Epithelial cell of proximal tubule (primary cell): ENCODE results near the gene SUSD3. TPM values are rescaled to one million over a fixed set of nuclear protein-coding genes. Genes with fewer than 3 reads are reported as not detected.
A peak's percentile ranks its signal among the peaks of the same experiment; 100 is the strongest.
"Not testable (repeated sequence)": the region's sequence is repeated elsewhere in the genome, so short reads cannot be mapped to it uniquely, and the experiment has no call there.

ENCODE experiments used
- DNase-seq: peaks from one replicate; pipeline ENCODE4 v3.0.0-alpha.2; 2011; ENCODE audit warnings: low read depth
- H3K4me3 ChIP-seq: 2 replicates; pipeline ENCODE4 v1.5.1; 2011; ENCODE audit warnings: low read depth, mild to moderate bottlenecking, low read length
- CTCF ChIP-seq: conservative IDR thresholded peaks from 2 replicates; pipeline ENCODE4 v1.5.1; 2012; ENCODE audit warnings: low read depth, mild to moderate bottlenecking, low read length
- total RNA-seq: library from RNA; depleted of rRNA; stranded (reverse); fragments of >200 nt; gene quantifications from 2 replicates; pipeline ENCODE4 v1.2.3, GENCODE V29; 2015

Gene SUSD3
- total RNA-seq, 1 donor from 2014 or later = 2.9 TPM

- DNase-seq = no peak
- TF ChIP-seq CTCF = no peak
- peak overlapping the region; percentile 86 for H3K4me3 ChIP-seq
Observed at GRCh38 chr9:93096811-93097382, 38.4 kb downstream of the SUSD3 start.

- peak overlapping the region; percentile 86 for H3K4me3 ChIP-seq
- no peak for DNase-seq
- no peak for TF ChIP-seq CTCF
Observed at GRCh38 chr9:93097511-93098201, 39.2 kb downstream of the SUSD3 start.

GRCh38 chr9:93098236-93098946 lies 39.9 kb downstream of the SUSD3 start:
- peak; percentile 71 for DNase-seq
- H3K4me3 ChIP-seq = peak overlapping the region; percentile 86
- TF ChIP-seq CTCF = no peak

- H3K4me3 ChIP-seq = no peak overlapping the region
- no peak for TF ChIP-seq CTCF
- no peak for DNase-seq
Observed at GRCh38 chr9:93099551-93100275, 41.2 kb downstream of the SUSD3 start.

- H3K4me3 ChIP-seq = no peak overlapping the region
- no peak for DNase-seq
- no peak for TF ChIP-seq CTCF
Observed at GRCh38 chr9:93100276-93100636, 41.8 kb downstream of the SUSD3 start.

GRCh38 chr9:93101086-93101485 lies 42.6 kb downstream of the SUSD3 start:
- DNase-seq, H3K4me3 ChIP-seq: not testable (repeated sequence)

- DNase-seq = no peak
- no peak overlapping the region for H3K4me3 ChIP-seq
- no peak for TF ChIP-seq CTCF
Observed at GRCh38 chr9:93105620-93106019, 47.1 kb downstream of the SUSD3 start.
